Hepatocyte (in vitro differentiated cells): ENCODE measurements around the gene KPNA5.

Source experiments
- CTCF ChIP-seq: fragments of 200-600 bp; sonication (generic); IDR thresholded peaks from 2 replicates; pipeline ENCODE4 v1.5.1; 2016; ENCODE audit warnings: antibody characterized with exemption, mild to moderate bottlenecking; ENCODE audit not compliant: poor library complexity
- EZH2 ChIP-seq: fragments of 200-600 bp; sonication (generic); IDR thresholded peaks from 2 replicates; pipeline ENCODE4 v1.6.1; 2016; ENCODE audit warnings: antibody characterized with exemption, mild to moderate bottlenecking, borderline replicate concordance

- TF ChIP-seq EZH2 = no peak
- no peak for TF ChIP-seq CTCF
Measured at GRCh38 chr6:116651916-116652315, 29.1 kb upstream of the KPNA5 start.
